Ovary (tissue), 3 donors: ENCODE data around the gene FAM222A.

Source experiments
- CTCF ChIP-seq, 3 donors: fragments of 450-650 bp in 2 of 3; fragments of 200-600 bp in 1 of 3; IDR thresholded peaks; one replicate each; pipeline versions ENCODE4 v1.5.1 to v1.8.0; 2016 to 2022; ENCODE audit warnings: antibody characterized with exemption in 3 of 3, mild to moderate bottlenecking in 1 of 3
- EP300 ChIP-seq: sonication (generic); formaldehyde crosslinking; IDR thresholded peaks from one replicate; pipeline ENCODE4 v1.6.1; 2017; ENCODE audit warnings: antibody characterized with exemption
- POLR2A ChIP-seq: fragments of 450-650 bp; IDR thresholded peaks from one replicate; pipeline ENCODE4 v1.6.1; 2017; ENCODE audit warnings: antibody characterized with exemption, mild to moderate bottlenecking, moderate library complexity
- donor health status: DM: no; HTN: no; CAD: no.

DNA sequence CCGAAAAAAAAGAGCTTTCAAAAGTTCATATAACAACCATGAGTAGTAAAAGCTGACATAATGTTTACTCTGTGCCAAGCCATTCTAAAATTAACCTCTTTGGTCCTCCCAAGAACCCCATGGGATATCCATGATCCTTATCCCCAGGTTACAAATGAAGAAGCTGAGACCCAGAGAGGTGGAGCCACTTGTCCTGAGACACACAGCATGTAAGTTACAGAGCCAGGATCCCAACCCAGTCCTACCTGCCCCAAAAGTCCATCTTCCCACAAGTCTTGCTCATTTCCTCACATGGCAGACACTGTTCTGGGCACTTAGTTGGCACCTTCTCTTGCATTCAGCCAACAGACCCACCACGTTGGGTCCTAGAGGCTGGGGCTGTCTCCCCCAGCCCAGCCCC, 82.4 kb downstream of the FAM222A start:
- TF ChIP-seq CTCF (IDR thresholded peaks at IDR 0.05) (no peak), EP300 (no peak), POLR2A (no peak)
